Measurements from ENCODE around the gene ITGA3.

Gene ITGA3

DNA sequence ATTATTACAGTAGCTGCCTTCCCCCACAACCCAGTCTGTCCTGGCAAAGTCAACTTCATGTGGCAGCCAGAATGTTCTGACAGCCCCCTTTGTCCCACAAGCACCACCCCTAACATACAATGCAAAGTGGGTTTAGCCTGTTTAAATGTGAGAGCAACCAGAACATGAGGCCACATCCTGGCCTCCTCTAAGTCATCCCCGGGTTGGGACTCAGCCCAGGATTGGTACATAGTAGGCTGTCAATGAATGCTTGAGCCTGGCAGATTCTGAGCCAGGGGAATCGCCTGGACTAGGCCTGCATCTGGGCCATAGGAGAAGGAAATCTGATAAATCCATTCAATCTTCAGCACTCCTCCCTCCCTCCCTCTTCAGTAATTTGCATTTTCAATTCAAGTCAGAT, 4.3 kb upstream of the ITGA3 start:
- no peak for TF ChIP-seq EZH2phosphoT487 (IDR thresholded peaks at IDR 0.05; ENCODE audit: borderline replicate concordance)
- TF ChIP-seq, protein P1, sequence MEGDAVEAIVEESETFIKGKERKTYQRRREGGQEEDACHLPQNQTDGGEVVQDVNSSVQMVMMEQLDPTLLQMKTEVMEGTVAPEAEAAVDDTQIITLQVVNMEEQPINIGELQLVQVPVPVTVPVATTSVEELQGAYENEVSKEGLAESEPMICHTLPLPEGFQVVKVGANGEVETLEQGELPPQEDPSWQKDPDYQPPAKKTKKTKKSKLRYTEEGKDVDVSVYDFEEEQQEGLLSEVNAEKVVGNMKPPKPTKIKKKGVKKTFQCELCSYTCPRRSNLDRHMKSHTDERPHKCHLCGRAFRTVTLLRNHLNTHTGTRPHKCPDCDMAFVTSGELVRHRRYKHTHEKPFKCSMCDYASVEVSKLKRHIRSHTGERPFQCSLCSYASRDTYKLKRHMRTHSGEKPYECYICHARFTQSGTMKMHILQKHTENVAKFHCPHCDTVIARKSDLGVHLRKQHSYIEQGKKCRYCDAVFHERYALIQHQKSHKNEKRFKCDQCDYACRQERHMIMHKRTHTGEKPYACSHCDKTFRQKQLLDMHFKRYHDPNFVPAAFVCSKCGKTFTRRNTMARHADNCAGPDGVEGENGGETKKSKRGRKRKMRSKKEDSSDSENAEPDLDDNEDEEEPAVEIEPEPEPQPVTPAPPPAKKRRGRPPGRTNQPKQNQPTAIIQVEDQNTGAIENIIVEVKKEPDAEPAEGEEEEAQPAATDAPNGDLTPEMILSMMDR (conservative IDR thresholded peaks at IDR 0.05; ENCODE audit: low read length) = no peak
- Histone ChIP-seq H3K4me1 (ENCODE audit: insufficient read depth, low read length, poor library complexity, severe bottlenecking) (peaks cover 48% of the 10 kb centered on the region), H3K27me3 (ENCODE audit: insufficient read depth, low read length, poor library complexity, severe bottlenecking) (no peaks in the 10 kb centered on the region), H2AFZ (ENCODE audit: low read length) (peak overlapping the region; percentile 1; the same call in 1 of the 2 replicates), H3K4me3 (ENCODE audit: low read length, poor library complexity, severe bottlenecking) (peak overlapping the region; percentile 26), H3K79me2 (ENCODE audit: insufficient read depth, low read length) (0 out of 2 replicates have a peak, but pooled peaks cover under 1% of the 10 kb centered on the region), H3K36me3 (ENCODE audit: insufficient read depth, low read length) (no peaks in the 10 kb centered on the region), H3K4me2 (ENCODE audit: low read depth, low read length, poor library complexity, severe bottlenecking) (peak overlapping the region; percentile 32), H3K9me2 (replicated peaks; ENCODE audit: low read depth, low read length) (no peaks in the 10 kb centered on the region), H3K9me3 (ENCODE audit: insufficient read depth, low read depth, low read length) (no peaks in the 10 kb centered on the region), H4K20me1 (ENCODE audit: insufficient read depth, low read length, poor library complexity, severe bottlenecking) (no peaks in the 10 kb centered on the region), H3F3A (ENCODE audit: low read depth) (no peaks in the 10 kb centered on the region), H3K9ac (ENCODE audit: low read depth, low read length, poor library complexity, severe bottlenecking) (peak overlapping the region; percentile 55)

DNA sequence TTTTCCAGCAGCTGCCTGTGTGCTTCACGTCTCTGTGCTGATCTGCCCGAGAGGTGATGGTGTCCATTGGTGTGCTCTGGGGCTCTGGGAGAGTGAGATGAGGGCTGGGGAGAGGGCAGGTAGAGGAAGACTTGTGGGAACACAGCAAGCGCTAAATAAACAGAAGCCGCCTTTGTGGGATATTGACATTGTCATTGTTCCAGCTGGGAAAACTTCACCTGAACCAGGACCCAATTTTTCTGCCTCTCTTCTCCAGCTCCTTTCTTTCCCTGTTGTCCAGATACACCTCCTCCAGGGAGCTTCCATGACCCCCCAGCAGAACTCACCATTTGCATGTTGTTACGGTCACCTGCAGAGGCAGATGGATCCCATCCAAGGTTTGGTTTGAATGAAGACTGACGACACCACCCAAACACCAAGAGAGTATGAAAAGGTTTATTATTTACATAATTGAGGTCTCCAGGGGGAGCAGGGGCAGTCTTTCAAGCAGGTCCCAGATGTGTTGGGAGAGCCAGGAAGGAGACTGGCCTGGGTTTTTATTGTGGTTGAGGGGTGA, 3.6 kb upstream of the ITGA3 start:
- Histone ChIP-seq H3K27me3 (ENCODE audit: insufficient read depth, low read length, poor library complexity, severe bottlenecking) (no peaks in the 10 kb centered on the region), H4K20me1 (ENCODE audit: insufficient read depth, low read length, poor library complexity, severe bottlenecking) (no peaks in the 10 kb centered on the region), H3K36me3 (ENCODE audit: insufficient read depth, low read length) (no peaks in the 10 kb centered on the region), H3K9ac (ENCODE audit: low read depth, low read length, poor library complexity, severe bottlenecking) (no peak overlapping the region), H2AFZ (ENCODE audit: low read length) (no peak overlapping the region), H3K9me3 (ENCODE audit: insufficient read depth, low read depth, low read length) (no peaks in the 10 kb centered on the region), H3K9me2 (replicated peaks; ENCODE audit: low read depth, low read length) (no peaks in the 10 kb centered on the region), H3K4me3 (ENCODE audit: low read length, poor library complexity, severe bottlenecking) (no peak overlapping the region), H3K4me2 (ENCODE audit: low read depth, low read length, poor library complexity, severe bottlenecking) (no peak overlapping the region), H3F3A (ENCODE audit: low read depth) (no peaks in the 10 kb centered on the region), H3K4me1 (ENCODE audit: insufficient read depth, low read length, poor library complexity, severe bottlenecking) (peaks cover 54% of the 10 kb centered on the region), H3K79me2 (ENCODE audit: insufficient read depth, low read length) (peaks cover 5% of the 10 kb centered on the region; the same call in 1 of the 2 replicates)
- TF ChIP-seq EZH2phosphoT487 (IDR thresholded peaks at IDR 0.05; ENCODE audit: borderline replicate concordance) = no peak

- H4K20me1 ChIP-seq (ENCODE audit: insufficient read depth, low read length, poor library complexity, severe bottlenecking) = peaks cover 2% of the 10 kb centered on the region
- no peaks in the 10 kb centered on the region for H3F3A ChIP-seq (ENCODE audit: low read depth)
- no peak overlapping the region for H3K9ac ChIP-seq (ENCODE audit: low read depth, low read length, poor library complexity, severe bottlenecking)
- no peaks in the 10 kb centered on the region for H3K9me3 ChIP-seq (ENCODE audit: insufficient read depth, low read depth, low read length)
- H3K36me3 ChIP-seq (ENCODE audit: insufficient read depth, low read length) = no peaks in the 10 kb centered on the region
- no peak overlapping the region for H3K4me2 ChIP-seq (ENCODE audit: low read depth, low read length, poor library complexity, severe bottlenecking)
- no peak overlapping the region for H2AFZ ChIP-seq (ENCODE audit: low read length)
- TF ChIP-seq, protein P1 (conservative IDR thresholded peaks at IDR 0.05; ENCODE audit: low read length) = no peak
- TF ChIP-seq EZH2phosphoT487 (IDR thresholded peaks at IDR 0.05; ENCODE audit: borderline replicate concordance) = no peak
- H3K4me1 ChIP-seq (ENCODE audit: insufficient read depth, low read length, poor library complexity, severe bottlenecking) = peaks cover 59% of the 10 kb centered on the region
- H3K4me3 ChIP-seq (ENCODE audit: low read length, poor library complexity, severe bottlenecking) = no peak overlapping the region
- H3K27me3 ChIP-seq (ENCODE audit: insufficient read depth, low read length, poor library complexity, severe bottlenecking) = no peaks in the 10 kb centered on the region
- no peaks in the 10 kb centered on the region for H3K9me2 ChIP-seq (replicated peaks; ENCODE audit: low read depth, low read length)
- peaks cover 10% of the 10 kb centered on the region; the same call in 1 of the 2 replicates for H3K79me2 ChIP-seq (ENCODE audit: insufficient read depth, low read length)
Observed at GRCh38 chr17:50052822-50053653, 2.9 kb upstream of the ITGA3 start.
